ENCODE data around the gene PEF1.

Gene PEF1

DNA sequence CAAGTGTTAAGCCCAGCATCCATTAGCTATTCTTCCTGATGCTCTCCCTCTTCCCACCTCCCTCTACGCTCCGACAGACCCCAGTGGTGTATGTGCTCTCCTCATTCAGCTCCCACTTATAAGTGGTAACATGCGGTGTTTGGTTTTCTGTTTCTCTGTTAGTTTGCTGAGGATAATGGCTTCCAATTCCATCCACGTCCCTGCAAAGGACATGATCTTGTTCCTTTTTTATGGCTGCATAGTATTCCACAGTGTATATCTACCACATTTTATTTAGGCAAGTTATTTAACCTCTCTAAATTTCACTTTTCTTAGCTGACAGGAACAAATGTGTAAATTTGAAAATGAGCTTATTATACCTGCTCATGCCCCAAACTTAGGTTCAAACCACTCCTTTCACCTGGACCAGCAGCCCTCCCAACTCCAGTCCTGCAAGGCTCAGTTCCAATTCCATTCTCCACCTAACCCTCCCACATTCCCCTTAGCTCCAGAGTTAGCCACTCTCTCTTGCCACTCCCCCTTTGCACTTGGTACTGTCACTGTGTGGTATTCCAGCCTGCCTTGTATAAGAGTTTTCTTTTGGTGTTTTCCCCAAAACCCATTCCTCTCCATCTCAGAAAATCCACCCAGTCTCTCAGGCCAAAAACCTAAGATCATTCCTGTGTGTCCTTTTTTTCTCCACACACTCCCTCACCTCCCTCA is 1.7 kb upstream of the PEF1 start:
- TF ChIP-seq CREB1 (IDR thresholded peaks at IDR 0.05; ENCODE audit: low read depth), result no peak
- no peak for TF ChIP-seq TAF1 (IDR thresholded peaks at IDR 0.05; ENCODE audit: low read depth)
- no peak for TF ChIP-seq NFIC (IDR thresholded peaks at IDR 0.05)
- TF ChIP-seq ZBTB7A (IDR thresholded peaks at IDR 0.05; ENCODE audit: low read depth), result no peak
- TF ChIP-seq, protein P1, sequence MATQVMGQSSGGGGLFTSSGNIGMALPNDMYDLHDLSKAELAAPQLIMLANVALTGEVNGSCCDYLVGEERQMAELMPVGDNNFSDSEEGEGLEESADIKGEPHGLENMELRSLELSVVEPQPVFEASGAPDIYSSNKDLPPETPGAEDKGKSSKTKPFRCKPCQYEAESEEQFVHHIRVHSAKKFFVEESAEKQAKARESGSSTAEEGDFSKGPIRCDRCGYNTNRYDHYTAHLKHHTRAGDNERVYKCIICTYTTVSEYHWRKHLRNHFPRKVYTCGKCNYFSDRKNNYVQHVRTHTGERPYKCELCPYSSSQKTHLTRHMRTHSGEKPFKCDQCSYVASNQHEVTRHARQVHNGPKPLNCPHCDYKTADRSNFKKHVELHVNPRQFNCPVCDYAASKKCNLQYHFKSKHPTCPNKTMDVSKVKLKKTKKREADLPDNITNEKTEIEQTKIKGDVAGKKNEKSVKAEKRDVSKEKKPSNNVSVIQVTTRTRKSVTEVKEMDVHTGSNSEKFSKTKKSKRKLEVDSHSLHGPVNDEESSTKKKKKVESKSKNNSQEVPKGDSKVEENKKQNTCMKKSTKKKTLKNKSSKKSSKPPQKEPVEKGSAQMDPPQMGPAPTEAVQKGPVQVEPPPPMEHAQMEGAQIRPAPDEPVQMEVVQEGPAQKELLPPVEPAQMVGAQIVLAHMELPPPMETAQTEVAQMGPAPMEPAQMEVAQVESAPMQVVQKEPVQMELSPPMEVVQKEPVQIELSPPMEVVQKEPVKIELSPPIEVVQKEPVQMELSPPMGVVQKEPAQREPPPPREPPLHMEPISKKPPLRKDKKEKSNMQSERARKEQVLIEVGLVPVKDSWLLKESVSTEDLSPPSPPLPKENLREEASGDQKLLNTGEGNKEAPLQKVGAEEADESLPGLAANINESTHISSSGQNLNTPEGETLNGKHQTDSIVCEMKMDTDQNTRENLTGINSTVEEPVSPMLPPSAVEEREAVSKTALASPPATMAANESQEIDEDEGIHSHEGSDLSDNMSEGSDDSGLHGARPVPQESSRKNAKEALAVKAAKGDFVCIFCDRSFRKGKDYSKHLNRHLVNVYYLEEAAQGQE (IDR thresholded peaks at IDR 0.05; ENCODE audit: low read depth), result no peak
- no peak for TF ChIP-seq RAD21 (IDR thresholded peaks at IDR 0.05; ENCODE audit: low read depth)
- no peak for TF ChIP-seq YY1 (IDR thresholded peaks at IDR 0.05; ENCODE audit: low read depth)

- no peak for TF ChIP-seq CEBPB (IDR thresholded peaks at IDR 0.05)
- no peak for TF ChIP-seq EP300 (IDR thresholded peaks at IDR 0.05; ENCODE audit: borderline replicate concordance)
- TF ChIP-seq, protein P1 (IDR thresholded peaks at IDR 0.05; ENCODE audit: low read depth), result no peak
- TF ChIP-seq ZBTB7A (IDR thresholded peaks at IDR 0.05; ENCODE audit: low read depth), result no peak
- no peak for TF ChIP-seq CREB1 (IDR thresholded peaks at IDR 0.05; ENCODE audit: low read depth)
Observed at GRCh38 chr1:31645274-31645568, 545 bp upstream of the PEF1 start.

GRCh38 chr1:31643976-31644559 is 608 bp downstream of the PEF1 start:
- TF ChIP-seq FOXM1 (IDR thresholded peaks at IDR 0.05; ENCODE audit: borderline replicate concordance, low read depth) (no peak), EP300 (IDR thresholded peaks at IDR 0.05; ENCODE audit: borderline replicate concordance) (no peak), TAF1 (IDR thresholded peaks at IDR 0.05; ENCODE audit: low read depth) (no peak), NFIC (IDR thresholded peaks at IDR 0.05) (no peak), YY1 (IDR thresholded peaks at IDR 0.05; ENCODE audit: low read depth) (no peak), EGR1 (IDR thresholded peaks at IDR 0.05) (no peak), CEBPB (IDR thresholded peaks at IDR 0.05) (no peak), TCF12 (IDR thresholded peaks at IDR 0.05; ENCODE audit: low read depth) (no peak), ZBTB7A (IDR thresholded peaks at IDR 0.05; ENCODE audit: low read depth) (no peak), RAD21 (IDR thresholded peaks at IDR 0.05; ENCODE audit: low read depth) (no peak), CREB1 (IDR thresholded peaks at IDR 0.05; ENCODE audit: low read depth) (no peak), TEAD4 (IDR thresholded peaks at IDR 0.05) (no peak)
- TF ChIP-seq, protein P1 (IDR thresholded peaks at IDR 0.05; ENCODE audit: low read depth), result no peak
- TF ChIP-seq, protein P2, sequence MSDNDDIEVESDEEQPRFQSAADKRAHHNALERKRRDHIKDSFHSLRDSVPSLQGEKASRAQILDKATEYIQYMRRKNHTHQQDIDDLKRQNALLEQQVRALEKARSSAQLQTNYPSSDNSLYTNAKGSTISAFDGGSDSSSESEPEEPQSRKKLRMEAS (IDR thresholded peaks at IDR 0.05), result no peak
- TF ChIP-seq, protein P3, sequence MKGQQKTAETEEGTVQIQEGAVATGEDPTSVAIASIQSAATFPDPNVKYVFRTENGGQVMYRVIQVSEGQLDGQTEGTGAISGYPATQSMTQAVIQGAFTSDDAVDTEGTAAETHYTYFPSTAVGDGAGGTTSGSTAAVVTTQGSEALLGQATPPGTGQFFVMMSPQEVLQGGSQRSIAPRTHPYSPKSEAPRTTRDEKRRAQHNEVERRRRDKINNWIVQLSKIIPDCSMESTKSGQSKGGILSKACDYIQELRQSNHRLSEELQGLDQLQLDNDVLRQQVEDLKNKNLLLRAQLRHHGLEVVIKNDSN (IDR thresholded peaks at IDR 0.05), result no peak

DNA sequence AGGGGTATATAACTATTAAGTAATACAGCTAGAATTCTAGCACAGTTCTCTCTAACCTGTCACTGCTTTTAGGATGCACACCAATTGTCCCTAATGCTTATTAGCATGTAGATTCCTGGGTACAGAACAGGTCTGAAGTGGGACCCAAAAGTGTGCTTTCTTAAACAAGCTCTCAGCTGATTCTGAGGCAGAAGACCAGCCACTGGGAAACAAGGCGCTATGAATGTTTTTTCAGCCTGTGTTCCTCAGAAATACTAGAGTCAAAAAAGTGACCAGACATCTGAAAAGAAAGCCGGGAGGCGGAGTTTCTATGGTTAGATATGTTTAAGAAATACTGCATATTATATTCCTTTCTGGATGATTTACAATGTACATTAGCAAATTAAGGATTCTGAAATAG is 1.8 kb downstream of the PEF1 start:
- no peak for TF ChIP-seq FOXM1 (IDR thresholded peaks at IDR 0.05; ENCODE audit: borderline replicate concordance, low read depth)

DNA sequence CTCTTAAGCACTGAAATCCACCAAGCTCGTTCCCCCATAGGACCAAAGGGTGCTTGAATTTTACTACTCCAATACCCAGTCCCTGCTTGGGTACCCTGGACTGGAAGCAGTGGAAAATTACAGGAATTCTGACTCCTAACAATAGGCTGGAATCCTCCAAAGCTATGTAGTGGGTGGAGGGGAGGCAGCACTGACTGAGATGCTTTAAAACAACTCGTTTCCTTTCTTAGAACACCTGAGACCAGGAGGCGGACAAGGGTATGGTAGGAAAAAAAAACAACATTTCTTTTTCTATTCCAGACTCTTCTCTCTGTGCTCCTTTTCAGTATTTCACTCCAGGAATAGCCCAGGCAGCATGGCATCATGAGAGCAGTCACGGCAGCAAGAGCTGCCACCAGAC is 2.3 kb downstream of the PEF1 start:
- no peak for TF ChIP-seq FOXM1 (IDR thresholded peaks at IDR 0.05; ENCODE audit: borderline replicate concordance, low read depth)
- no peak for TF ChIP-seq EGR1 (IDR thresholded peaks at IDR 0.05)
- TF ChIP-seq CREB1 (IDR thresholded peaks at IDR 0.05; ENCODE audit: low read depth), result no peak
- no peak for TF ChIP-seq TCF12 (IDR thresholded peaks at IDR 0.05; ENCODE audit: low read depth)

DNA sequence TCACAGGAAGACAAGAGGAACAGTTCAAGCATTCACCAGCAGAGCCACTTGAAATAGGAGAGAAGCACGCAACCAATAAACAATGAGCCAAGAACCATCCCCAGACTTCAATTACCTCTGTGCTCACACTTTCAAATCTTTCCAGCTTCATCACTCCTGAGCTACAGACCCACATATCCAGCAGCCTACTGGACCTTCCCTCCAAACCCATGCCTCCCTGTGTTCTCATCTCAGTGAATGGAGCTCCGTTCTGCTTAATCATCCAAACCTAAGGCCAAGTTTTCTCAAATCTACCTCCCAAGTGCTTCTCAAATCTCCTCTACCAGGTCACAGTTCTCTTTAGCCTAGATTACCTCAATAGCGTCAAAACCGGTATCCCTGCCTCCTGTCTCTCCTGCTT is 3.7 kb downstream of the PEF1 start:
- no peak for TF ChIP-seq YY1 (IDR thresholded peaks at IDR 0.05; ENCODE audit: low read depth)
- no peak for TF ChIP-seq RAD21 (IDR thresholded peaks at IDR 0.05; ENCODE audit: low read depth)
- TF ChIP-seq, protein P3 (IDR thresholded peaks at IDR 0.05), result no peak
- no peak for TF ChIP-seq TEAD4 (IDR thresholded peaks at IDR 0.05)
- no peak for TF ChIP-seq TCF12 (IDR thresholded peaks at IDR 0.05; ENCODE audit: low read depth)
- TF ChIP-seq TAF1 (IDR thresholded peaks at IDR 0.05; ENCODE audit: low read depth), result no peak
- TF ChIP-seq CEBPB (IDR thresholded peaks at IDR 0.05), result no peak
- no peak for TF ChIP-seq FOXM1 (IDR thresholded peaks at IDR 0.05; ENCODE audit: borderline replicate concordance, low read depth)
- TF ChIP-seq, protein P2 (IDR thresholded peaks at IDR 0.05), result no peak
- TF ChIP-seq ZBTB7A (IDR thresholded peaks at IDR 0.05; ENCODE audit: low read depth), result no peak
- TF ChIP-seq, protein P1 (IDR thresholded peaks at IDR 0.05; ENCODE audit: low read depth), result no peak
- no peak for TF ChIP-seq CREB1 (IDR thresholded peaks at IDR 0.05; ENCODE audit: low read depth)
